Naive thymus-derived CD8-positive, alpha-beta T cell (primary cell): ENCODE results near the gene LSM14A. TPM values are rescaled to one million over a fixed set of nuclear protein-coding genes. Genes with fewer than 3 reads are reported as not detected.
A peak's percentile ranks its signal among the peaks of the same experiment; 100 is the strongest.
"Not testable (repeated sequence)": the region's sequence is repeated elsewhere in the genome, so short reads cannot be mapped to it uniquely, and the experiment has no call there.

Source experiments
- ATAC-seq, 2 donors: fragments of 150-1000 bp; cut with Tn5 transposase in 1 of 2; sonication (Bioruptor Pico), chemical (Tn5 transposase) in 1 of 2; 1 replicate in 1 of 2; 2 replicates in 1 of 2; pipeline ENCODE4 v1.10.0; 2021; ENCODE audit warnings: mild to moderate bottlenecking in 2 of 2, moderate library complexity in 2 of 2
- POLR2A ChIA-PET: fragments of 350-600 bp; sonication (Branson Sonifier 250); formaldehyde crosslinking; loops from one replicate; lab custom pipeline; 2021; ENCODE audit warnings: antibody characterized with exemption; lab: Charles Lee
- DNase-seq, 10 donors: peaks; one replicate each; pipeline versions ENCODE4 v3.0.0 to v3.0.0-alpha.2; 2020 to 2022
- H3K27ac Mint-ChIP-seq, 10 donors: one replicate each; pipeline ENCODE4 v1.8.0; 2020 to 2022; ENCODE audit warnings: mild to moderate bottlenecking in 10 of 10, mixed read lengths in 10 of 10, moderate library complexity in 4 of 10, inconsistent platforms in 1 of 10
- H3K27me3 Mint-ChIP-seq, 5 donors: one replicate each; pipeline ENCODE4 v1.8.0; 2021 to 2022; ENCODE audit warnings: mixed read lengths in 5 of 5
- H3K36me3 Mint-ChIP-seq, 3 donors: one replicate each; pipeline ENCODE4 v1.8.0; 2020 to 2022; ENCODE audit warnings: mixed read lengths in 3 of 3, mild to moderate bottlenecking in 2 of 3, inconsistent platforms in 1 of 3
- H3K4me1 Mint-ChIP-seq, 4 donors: one replicate each; pipeline ENCODE4 v1.8.0; 2021 to 2022; ENCODE audit warnings: mixed read lengths in 4 of 4
- H3K4me3 Mint-ChIP-seq, 10 donors: one replicate each; pipeline ENCODE4 v1.8.0; 2020 to 2022; ENCODE audit warnings: mild to moderate bottlenecking in 10 of 10, mixed read lengths in 10 of 10, moderate library complexity in 6 of 10, inconsistent platforms in 1 of 10
- H3K9me3 Mint-ChIP-seq, 9 donors: one replicate each; pipeline ENCODE4 v1.8.0; 2020 to 2022; ENCODE audit warnings: mixed read lengths in 9 of 9, mild to moderate bottlenecking in 3 of 9, inconsistent platforms in 1 of 9, moderate library complexity in 1 of 9
- polyA plus RNA-seq, 3 donors: library from polyadenylated mRNA; unstranded; fragments of 300-500 nt; fragmentation: Illumina TruSeq; gene quantifications; one replicate each; pipeline ENCODE4 v1.2.3, GENCODE V29; 2021
- total RNA-seq, 8 experiments: library from RNA in 2 of 8; stranded (reverse) in 2 of 8; gene quantifications; one replicate each; pipeline ENCODE4 v1.2.3 and lab custom pipeline; 2021 to 2026

LSM14A gene
- total and polyA plus RNA-seq, 5 experiments from 2014 or later, result 163 to 209 (median 193) TPM

DNA sequence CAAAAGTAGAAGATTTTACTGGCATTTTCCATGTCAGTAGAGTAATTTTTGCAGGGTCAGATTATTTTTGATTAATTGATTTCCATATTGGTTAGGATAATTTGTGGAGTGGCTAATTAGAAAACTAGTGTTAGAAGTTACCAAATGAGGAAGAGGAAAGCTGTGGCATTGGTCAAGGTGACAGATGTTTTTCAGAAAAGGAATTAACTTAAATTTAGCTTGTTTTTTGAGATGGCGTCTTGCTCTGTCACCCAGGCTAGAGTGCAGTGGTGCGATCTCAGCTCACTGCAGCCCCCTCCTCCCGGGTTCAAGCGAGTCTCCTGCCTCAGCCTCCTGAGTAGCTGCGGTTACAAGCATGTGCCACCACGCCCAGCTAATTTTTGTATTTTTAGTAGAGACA lies 28.8 kb downstream of the LSM14A start:
- Mint-ChIP-seq H3K4me1 (peaks cover 0 to 10% (median 10%) of the 10 kb centered on the region in 4 donors), H3K9me3 (no peaks in the 10 kb centered on the region), H3K4me3 (no peak overlapping the region), H3K27ac (peak overlapping the region in 3 of 10 donors; percentile 7 to 50 (median 31)), H3K27me3 (no peaks in the 10 kb centered on the region), H3K36me3 (peaks cover 0 to 84% (median 17%) of the 10 kb centered on the region in 3 donors)
- POLR2A ChIA-PET, result no interaction called here
- ATAC-seq, result no peak
- no peak for DNase-seq

DNA sequence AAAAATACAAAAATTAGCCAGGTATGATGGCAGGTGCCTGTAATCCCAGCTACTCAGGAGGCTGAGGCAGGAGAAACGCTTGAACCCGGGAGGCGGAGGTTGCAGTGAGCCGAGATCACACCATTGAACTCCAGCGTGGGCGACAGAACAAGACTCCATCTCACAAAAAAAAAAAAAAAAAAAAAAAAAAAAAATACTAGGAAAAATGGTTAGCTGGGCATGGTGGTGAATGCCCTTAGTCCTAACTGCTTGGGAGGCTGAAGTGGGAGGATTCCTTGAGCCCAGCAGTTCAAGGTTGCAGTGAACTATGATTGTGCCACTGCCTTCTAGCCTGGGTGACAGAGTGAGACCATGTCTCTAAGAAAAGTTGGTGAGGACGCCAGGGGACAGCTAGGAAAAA lies 33.0 kb downstream of the LSM14A start:
- not testable (repeated sequence) for H3K9me3 Mint-ChIP-seq, ATAC-seq, DNase-seq, H3K4me3 Mint-ChIP-seq, H3K27me3 Mint-ChIP-seq
- POLR2A ChIA-PET, result interaction anchor here (0.7 to 2.0 kb wide), 2 partner anchors 10 to 57 kb away, joined by 5 to 11 read pairs; no protein-coding TSS in a partner anchor
- peaks cover 0 to 83% (median 11%) of the 10 kb centered on the region in 3 donors for H3K36me3 Mint-ChIP-seq
- peak overlapping the region in 3 of 10 donors; percentile 66 to 71 (median 70) for H3K27ac Mint-ChIP-seq
- peaks cover 4 to 11% (median 6%) of the 10 kb centered on the region in 4 donors for H3K4me1 Mint-ChIP-seq

DNA sequence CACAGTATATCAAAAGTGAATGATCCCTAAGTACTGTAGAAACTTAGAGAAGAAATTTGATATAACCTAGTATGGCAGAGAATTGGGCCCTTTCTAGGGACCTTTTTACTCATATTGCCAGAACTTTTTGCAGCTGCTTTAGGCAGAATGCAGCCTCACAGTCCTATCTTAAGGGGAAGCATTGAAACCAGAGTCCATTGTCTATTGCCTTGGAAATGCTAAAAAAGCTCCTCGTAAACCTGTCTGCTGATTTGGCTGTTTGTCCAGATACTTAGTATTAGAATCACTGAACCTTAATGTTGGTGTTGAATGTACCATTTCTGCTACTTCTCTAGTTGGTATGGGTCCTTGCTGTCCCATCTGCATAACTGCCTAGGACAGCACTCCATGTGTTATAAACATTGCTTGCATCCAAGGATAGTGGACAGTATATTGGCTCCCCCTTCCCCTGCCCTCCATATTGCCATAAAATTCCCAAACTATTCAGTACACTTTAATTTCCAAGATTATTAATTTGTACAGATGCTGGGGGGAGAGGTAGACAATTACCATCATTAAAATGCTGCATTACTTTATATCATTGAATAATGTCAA lies 36.1 kb downstream of the LSM14A start:
- POLR2A ChIA-PET, result no interaction called here
- peaks cover 3 to 11% (median 4%) of the 10 kb centered on the region in 4 donors for H3K4me1 Mint-ChIP-seq

DNA sequence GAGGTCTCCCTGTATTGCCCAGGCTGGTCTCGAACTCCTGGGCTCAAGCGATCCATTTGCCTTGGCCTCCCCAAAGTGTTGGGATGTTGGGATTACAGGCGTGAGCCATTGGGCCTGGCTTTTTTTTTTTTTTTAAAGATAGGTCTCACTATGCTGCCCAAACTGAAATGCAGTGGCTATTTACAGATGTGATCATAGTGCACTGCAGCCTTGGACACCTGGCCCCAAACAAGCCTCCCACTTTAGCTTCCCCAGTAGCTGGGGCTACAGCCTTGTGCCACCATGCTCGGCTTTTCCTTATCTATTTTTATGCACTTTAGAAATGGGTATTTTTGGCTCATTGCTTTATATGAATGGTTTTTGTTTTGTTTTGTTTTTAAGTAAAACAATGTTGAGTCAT lies 37.4 kb downstream of the LSM14A start:
- Mint-ChIP-seq H3K27me3 (no peaks in the 10 kb centered on the region), H3K36me3 (peaks cover 0 to 83% (median 6%) of the 10 kb centered on the region in 3 donors), H3K27ac (peak overlapping the region in 2 of 10 donors; percentile 43 to 51), H3K9me3 (no peaks in the 10 kb centered on the region), H3K4me3 (no peak overlapping the region), H3K4me1 (peaks cover 0 to 13% (median 4%) of the 10 kb centered on the region in 4 donors)
- ATAC-seq (no peak), DNase-seq (no peak)
- POLR2A ChIA-PET, result no interaction called here

More for the DNA sequence above, 36.1 kb downstream of the LSM14A start:
- peaks cover 0 to 84% (median 6%) of the 10 kb centered on the region in 3 donors for H3K36me3 Mint-ChIP-seq
- H3K4me3 Mint-ChIP-seq, result no peak overlapping the region
- DNase-seq (no peak), ATAC-seq (no peak)
- no peaks in the 10 kb centered on the region for H3K27me3 Mint-ChIP-seq
- H3K27ac Mint-ChIP-seq, result peak overlapping the region in 5 of 10 donors; percentile 17 to 85 (median 72)
- H3K9me3 Mint-ChIP-seq, result no peaks in the 10 kb centered on the region

DNA sequence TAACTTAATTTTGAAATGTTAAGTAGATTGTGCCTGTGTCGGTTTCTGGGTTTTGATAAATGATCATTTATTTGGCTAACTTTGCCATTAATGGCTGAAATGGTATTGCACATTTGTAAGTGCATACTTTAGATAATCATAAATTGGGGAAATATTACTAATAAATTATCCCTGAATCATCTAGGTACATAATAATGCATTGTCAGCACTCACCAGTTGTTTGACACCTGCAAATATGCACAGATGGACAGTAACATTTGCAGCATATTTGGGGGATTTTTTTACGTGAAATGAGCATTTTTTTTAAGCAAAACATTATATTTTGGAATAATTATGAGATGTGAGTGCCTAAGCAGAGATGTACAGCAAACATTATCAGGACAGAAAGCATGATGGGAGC lies 41.0 kb downstream of the LSM14A start:
- Mint-ChIP-seq H3K4me1 (peaks cover 8 to 29% (median 26%) of the 10 kb centered on the region in 4 donors), H3K27me3 (no peaks in the 10 kb centered on the region), H3K9me3 (no peaks in the 10 kb centered on the region), H3K4me3 (no peak overlapping the region), H3K36me3 (peaks cover 0 to 80% (median 5%) of the 10 kb centered on the region in 3 donors), H3K27ac (peak overlapping the region in 1 of 10 donors; percentile 56)
- DNase-seq (no peak), ATAC-seq (no peak)
- POLR2A ChIA-PET, result no interaction called here

DNA sequence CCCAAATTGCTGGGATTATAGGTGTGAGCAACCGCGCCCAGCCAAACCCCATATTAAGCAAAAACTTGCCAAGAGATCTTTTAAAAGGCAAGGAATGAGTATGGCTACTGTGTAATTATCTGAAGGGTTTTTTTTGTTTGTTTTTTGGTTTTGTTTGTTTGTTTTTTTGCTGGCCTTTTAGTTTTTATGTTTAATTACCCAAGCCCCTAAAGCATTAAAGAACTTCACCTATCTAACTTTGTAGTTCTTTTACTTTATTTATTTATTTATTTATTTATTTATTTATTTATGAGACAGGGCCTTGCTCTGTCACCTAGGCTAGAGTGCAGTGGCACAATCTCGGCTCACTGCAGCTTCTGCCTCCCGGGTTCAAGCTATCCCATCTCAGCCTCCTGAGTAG lies 41.7 kb downstream of the LSM14A start:
- Mint-ChIP-seq H3K4me3 (no peak overlapping the region), H3K27me3 (no peaks in the 10 kb centered on the region), H3K4me1 (peaks cover 12 to 36% (median 31%) of the 10 kb centered on the region in 4 donors), H3K36me3 (peaks cover 0 to 78% (median 7%) of the 10 kb centered on the region in 3 donors), H3K27ac (peak overlapping the region in 2 of 10 donors; percentile 20 to 73), H3K9me3 (no peaks in the 10 kb centered on the region)
- POLR2A ChIA-PET, result no interaction called here
- ATAC-seq, result no peak
- DNase-seq, result no peak

DNA sequence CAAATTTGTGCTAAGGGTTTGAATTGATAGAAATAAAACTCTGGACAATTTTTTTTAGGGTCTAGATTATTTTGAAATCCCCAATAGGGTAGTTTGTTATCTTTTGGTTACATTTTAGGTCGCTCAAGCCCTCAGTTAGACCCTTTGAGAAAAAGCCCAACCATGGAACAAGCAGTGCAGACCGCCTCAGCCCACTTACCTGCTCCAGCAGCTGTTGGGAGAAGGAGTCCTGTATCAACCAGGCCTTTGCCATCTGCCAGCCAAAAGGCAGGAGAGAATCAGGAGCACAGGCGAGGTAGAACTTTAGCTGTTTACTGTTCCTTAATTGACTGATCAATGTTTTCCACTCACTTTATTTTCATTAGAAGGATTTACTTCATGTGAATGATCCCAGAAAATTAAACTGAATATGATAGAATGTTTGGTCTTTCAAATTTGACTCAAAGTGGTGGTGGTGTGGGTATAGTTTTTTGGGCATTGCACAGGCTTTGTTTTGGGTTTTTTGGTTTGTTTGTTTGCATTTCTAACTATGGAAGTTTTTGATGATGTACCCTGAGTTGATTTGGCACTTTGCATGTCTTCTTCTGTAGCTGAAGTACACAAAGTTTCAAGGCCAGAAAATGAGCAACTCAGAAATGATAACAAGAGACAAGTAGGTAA lies 42.8 kb downstream of the LSM14A start:
- ATAC-seq (no peak), DNase-seq (no peak)
- peaks cover 12 to 43% (median 39%) of the 10 kb centered on the region in 4 donors for H3K4me1 Mint-ChIP-seq
- no peaks in the 10 kb centered on the region for H3K27me3 Mint-ChIP-seq
- POLR2A ChIA-PET, result no interaction called here
- H3K36me3 Mint-ChIP-seq, result peaks cover 0 to 77% (median 9%) of the 10 kb centered on the region in 3 donors
- peak overlapping the region in 6 of 10 donors; percentile 19 to 80 (median 45) for H3K27ac Mint-ChIP-seq
- H3K4me3 Mint-ChIP-seq, result peak overlapping the region in 1 of 10 donors; percentile 29
- H3K9me3 Mint-ChIP-seq, result no peaks in the 10 kb centered on the region

DNA sequence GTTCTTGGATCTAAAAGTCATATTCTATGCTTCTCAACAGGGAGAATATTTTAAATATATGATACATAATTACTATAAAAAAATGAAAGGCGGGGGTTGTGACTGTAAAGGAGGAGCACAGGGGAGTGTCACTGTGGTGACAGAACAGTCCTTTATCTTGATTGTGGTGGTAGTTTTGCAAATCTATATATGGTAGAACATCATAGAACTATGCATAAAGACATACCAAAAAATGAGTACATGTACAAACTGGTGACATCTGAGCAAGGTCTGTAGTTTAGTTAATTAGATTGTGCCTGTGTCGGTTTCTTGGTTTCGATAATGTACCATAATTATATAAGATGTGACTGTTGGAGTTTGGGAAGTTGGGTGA lies 43.3 kb downstream of the LSM14A start:
- H3K27ac Mint-ChIP-seq, result peak overlapping the region in 5 of 10 donors; percentile 19 to 65 (median 26)
- POLR2A ChIA-PET, result no interaction called here
- ATAC-seq (no peak), DNase-seq (peak in 1 of 10 donors; percentile 6)
- H3K36me3 Mint-ChIP-seq, result peaks cover 0 to 77% (median 14%) of the 10 kb centered on the region in 3 donors
- H3K9me3 Mint-ChIP-seq, result no peaks in the 10 kb centered on the region
- H3K4me1 Mint-ChIP-seq, result peaks cover 14 to 47% (median 44%) of the 10 kb centered on the region in 4 donors
- H3K4me3 Mint-ChIP-seq, result peak overlapping the region in 1 of 10 donors; percentile 29
- H3K27me3 Mint-ChIP-seq, result no peaks in the 10 kb centered on the region

DNA sequence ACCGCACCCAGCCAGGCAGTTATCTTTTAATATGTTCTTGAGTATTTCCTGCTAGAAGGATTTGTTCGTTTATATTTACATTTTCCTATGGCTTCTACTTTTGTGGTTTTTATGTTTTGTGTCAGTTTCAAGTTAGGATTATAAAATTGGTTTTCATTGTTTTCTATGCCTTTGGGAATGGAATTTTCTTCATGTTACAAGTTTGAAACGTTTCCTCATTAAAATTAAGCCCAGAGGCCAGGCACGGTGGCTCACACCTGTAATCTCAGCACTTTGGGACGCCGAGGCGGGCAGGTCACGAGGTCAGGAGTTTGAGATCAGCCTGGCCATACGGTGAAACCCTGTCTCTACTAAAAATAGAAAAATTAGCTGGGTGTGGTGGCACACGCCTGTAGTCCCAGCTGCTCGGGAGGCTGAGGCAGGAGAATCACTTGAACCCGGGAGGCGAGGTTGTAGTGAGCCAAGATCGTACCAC lies 44.5 kb downstream of the LSM14A start:
- Mint-ChIP-seq H3K27ac (peak overlapping the region in 8 of 10 donors; percentile 46 to 88 (median 74)), H3K4me1 (peaks cover 17 to 52% (median 46%) of the 10 kb centered on the region in 4 donors), H3K36me3 (peaks cover 0 to 78% (median 19%) of the 10 kb centered on the region in 3 donors), H3K4me3 (peak overlapping the region in 5 of 10 donors; percentile 10 to 68 (median 22))
- ATAC-seq, H3K27me3 Mint-ChIP-seq, DNase-seq, H3K9me3 Mint-ChIP-seq: not testable (repeated sequence)
- POLR2A ChIA-PET, result interaction anchor here (0.6 to 1.3 kb wide), 4 partner anchors 39 to 105 kb away, joined by 5 to 8 read pairs (median 6); no protein-coding TSS in a partner anchor

DNA sequence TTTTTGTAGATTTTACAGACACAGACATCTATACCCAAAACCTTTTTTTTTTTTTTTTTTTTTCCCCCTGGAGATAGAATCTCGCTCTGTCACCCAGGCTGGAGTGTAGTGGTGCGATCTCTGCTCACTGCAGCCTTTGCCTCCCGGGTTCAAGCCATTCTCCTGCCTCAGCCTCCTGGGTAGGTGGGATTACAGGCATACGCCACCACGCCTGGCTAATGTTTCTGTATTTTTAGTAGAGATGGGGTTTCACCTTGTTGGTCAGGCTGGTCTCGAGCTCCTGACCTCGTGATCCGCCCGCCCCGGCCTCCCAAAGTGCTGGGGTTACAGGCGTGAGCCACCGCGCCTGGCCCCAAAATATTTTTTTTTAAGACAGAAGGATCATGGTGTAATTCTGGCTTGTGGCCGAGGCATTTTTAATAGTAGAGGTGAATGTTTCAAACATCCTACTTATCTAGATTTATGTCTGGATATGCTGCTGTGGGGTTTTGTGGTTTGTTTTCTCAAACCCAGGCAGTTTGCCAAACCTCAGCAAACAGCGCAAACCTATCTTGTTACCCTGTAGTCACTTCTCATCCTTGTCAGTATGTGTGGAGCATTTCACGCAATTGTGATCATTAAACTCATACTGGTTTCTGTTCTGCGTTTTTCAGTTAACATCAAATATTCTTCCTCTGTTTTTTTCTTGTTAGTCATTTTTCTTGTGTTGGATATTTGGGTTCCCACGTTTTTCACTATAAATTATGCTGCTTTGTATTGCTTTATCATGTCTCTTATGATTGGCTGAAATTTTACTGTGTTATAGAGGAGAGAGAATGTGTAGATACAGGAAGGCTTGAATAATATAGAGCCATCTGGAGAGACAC lies 45.9 kb downstream of the LSM14A start:
- peak overlapping the region; percentile 51 to 78 (median 68) for H3K4me3 Mint-ChIP-seq
- H3K27me3 Mint-ChIP-seq, result no peaks in the 10 kb centered on the region
- POLR2A ChIA-PET, result interaction anchor here (0.6 to 1.3 kb wide), 5 partner anchors 9 to 141 kb away, joined by 3 to 8 read pairs (median 6); no protein-coding TSS in a partner anchor
- H3K4me1 Mint-ChIP-seq, result peaks cover 17 to 51% (median 47%) of the 10 kb centered on the region in 4 donors
- no peaks in the 10 kb centered on the region for H3K9me3 Mint-ChIP-seq
- peak; percentile 93 to 94 for ATAC-seq
- DNase-seq, result peak; percentile 37 to 91 (median 80)
- peaks cover under 1 to 83% (median 21%) of the 10 kb centered on the region in 3 donors for H3K36me3 Mint-ChIP-seq
- peak overlapping the region; percentile 23 to 95 (median 88) for H3K27ac Mint-ChIP-seq

DNA sequence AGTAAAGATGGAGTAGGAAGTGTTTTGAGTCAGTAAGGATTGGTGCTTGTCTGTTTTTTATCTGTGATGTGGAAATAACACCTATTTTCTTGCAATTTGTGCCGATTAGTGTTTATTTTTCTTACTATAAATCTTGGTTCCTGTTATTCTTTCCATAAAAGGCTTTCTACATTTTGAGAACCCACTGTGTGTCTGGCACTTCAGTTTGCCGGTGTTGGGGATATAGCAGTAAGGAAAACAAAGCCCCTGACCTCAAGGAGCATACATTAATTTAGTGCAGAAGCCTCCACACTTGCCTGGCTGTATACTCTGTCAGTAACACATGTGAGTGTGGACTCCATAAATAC lies 46.5 kb downstream of the LSM14A start:
- H3K27me3 Mint-ChIP-seq, result no peaks in the 10 kb centered on the region
- DNase-seq (no peak), ATAC-seq (no peak)
- H3K27ac Mint-ChIP-seq, result peak overlapping the region; percentile 23 to 94 (median 88)
- no peaks in the 10 kb centered on the region for H3K9me3 Mint-ChIP-seq
- POLR2A ChIA-PET, result interaction anchor here (0.9 to 1.4 kb wide), 4 partner anchors 16 to 47 kb away, joined by 3 to 4 read pairs (median 3); no protein-coding TSS in a partner anchor
- H3K36me3 Mint-ChIP-seq, result peaks cover 5 to 83% (median 25%) of the 10 kb centered on the region in 3 donors
- peak overlapping the region in 9 of 10 donors; percentile 58 to 78 (median 69) for H3K4me3 Mint-ChIP-seq
- H3K4me1 Mint-ChIP-seq, result peaks cover 20 to 54% (median 51%) of the 10 kb centered on the region in 4 donors
